ENCODE measurements around the gene GRIA3.

- no peak for TF ChIP-seq EZH2 (IDR thresholded peaks at IDR 0.05; ENCODE audit: borderline replicate concordance, low read depth, low read length, poor library complexity, severe bottlenecking)
- TF ChIP-seq, protein P1, sequence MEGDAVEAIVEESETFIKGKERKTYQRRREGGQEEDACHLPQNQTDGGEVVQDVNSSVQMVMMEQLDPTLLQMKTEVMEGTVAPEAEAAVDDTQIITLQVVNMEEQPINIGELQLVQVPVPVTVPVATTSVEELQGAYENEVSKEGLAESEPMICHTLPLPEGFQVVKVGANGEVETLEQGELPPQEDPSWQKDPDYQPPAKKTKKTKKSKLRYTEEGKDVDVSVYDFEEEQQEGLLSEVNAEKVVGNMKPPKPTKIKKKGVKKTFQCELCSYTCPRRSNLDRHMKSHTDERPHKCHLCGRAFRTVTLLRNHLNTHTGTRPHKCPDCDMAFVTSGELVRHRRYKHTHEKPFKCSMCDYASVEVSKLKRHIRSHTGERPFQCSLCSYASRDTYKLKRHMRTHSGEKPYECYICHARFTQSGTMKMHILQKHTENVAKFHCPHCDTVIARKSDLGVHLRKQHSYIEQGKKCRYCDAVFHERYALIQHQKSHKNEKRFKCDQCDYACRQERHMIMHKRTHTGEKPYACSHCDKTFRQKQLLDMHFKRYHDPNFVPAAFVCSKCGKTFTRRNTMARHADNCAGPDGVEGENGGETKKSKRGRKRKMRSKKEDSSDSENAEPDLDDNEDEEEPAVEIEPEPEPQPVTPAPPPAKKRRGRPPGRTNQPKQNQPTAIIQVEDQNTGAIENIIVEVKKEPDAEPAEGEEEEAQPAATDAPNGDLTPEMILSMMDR (conservative IDR thresholded peaks at IDR 0.05; ENCODE audit: low read depth, low read length) = no peak
These were observed 126.0 kb downstream of the GRIA3 start for GRCh38 chrX:123310112-123310511.
